ENCODE measurements around the gene MLLT3. TPM values are rescaled to one million over a fixed set of nuclear protein-coding genes. Genes with fewer than 3 reads are reported as not detected.

The MLLT3 gene
- total RNA-seq, 1 experiment from 2014 or later: 7.0 TPM

- no peak for ATAC-seq
- H3K27ac Mint-ChIP-seq: no peak overlapping the region
- CTCF ChIA-PET: interaction anchor here (0.9 to 3.9 kb wide), 9 partner anchors 22 to 487 kb away, joined by 3 to 40 read pairs (median 7); partner anchors contain the start of gene FOCAD
- no peaks in the 10 kb centered on the region for H3K36me3 Mint-ChIP-seq
- H3K9me3 Mint-ChIP-seq: no peaks in the 10 kb centered on the region
- H3K4me3 Mint-ChIP-seq: peak overlapping the region; percentile 73
- H3K27me3 Mint-ChIP-seq (ENCODE audit: low read depth): peaks cover 57% of the 10 kb centered on the region
- TF ChIP-seq ARID4B (CRISPR knock-in tag; IDR thresholded peaks at IDR 0.05; ENCODE audit: borderline replicate concordance) (no peak), ZNF512 (CRISPR knock-in tag; IDR thresholded peaks at IDR 0.05; ENCODE audit: borderline replicate concordance) (peak; percentile 88; the same call in 1 of the 2 replicates), FOXP1 (CRISPR knock-in tag; IDR thresholded peaks at IDR 0.05; ENCODE audit: borderline replicate concordance) (no peak)
- no peak for DNase-seq (ENCODE audit: low spot score)
- peaks cover 29% of the 10 kb centered on the region for H3K4me1 Mint-ChIP-seq
- POLR2A ChIA-PET: no interaction called here
Measured at GRCh38 chr9:20623748-20624124, 1.4 kb upstream of the MLLT3 start.

- H3K36me3 Mint-ChIP-seq: no peaks in the 10 kb centered on the region
- H3K4me1 Mint-ChIP-seq: peaks cover 29% of the 10 kb centered on the region
- H3K27ac Mint-ChIP-seq: no peak overlapping the region
- H3K4me3 Mint-ChIP-seq: peak overlapping the region; percentile 73
- ChIA-PET CTCF (interaction anchor here (0.8 to 3.9 kb wide), 15 partner anchors 11 to 1158 kb away, joined by 3 to 40 read pairs (median 6); partner anchors contain the start of gene FOCAD), POLR2A (interaction anchor here (0.9 to 1.5 kb wide), 3 partner anchors 21 to 65 kb away, joined by 3 to 10 read pairs (median 4); partner anchors contain the start of gene FOCAD)
- no peaks in the 10 kb centered on the region for H3K9me3 Mint-ChIP-seq
- H3K27me3 Mint-ChIP-seq (ENCODE audit: low read depth): peaks cover 62% of the 10 kb centered on the region
- DNase-seq (ENCODE audit: low spot score) (peak; percentile 22), ATAC-seq (no peak; the same call in 1 of the 2 replicates)
- TF ChIP-seq TEAD4 (CRISPR knock-in tag; IDR thresholded peaks at IDR 0.05): no peak
- TF ChIP-seq IRF1 (CRISPR knock-in tag; IDR thresholded peaks at IDR 0.05): no peak
- no peak for TF ChIP-seq ZBTB43 (CRISPR knock-in tag; IDR thresholded peaks at IDR 0.05)
- TF ChIP-seq GABPB1 (CRISPR knock-in tag; IDR thresholded peaks at IDR 0.05): no peak
- no peak for TF ChIP-seq NFYB (CRISPR knock-in tag; conservative IDR thresholded peaks at IDR 0.05; ENCODE audit: low read depth)
- TF ChIP-seq AR (CRISPR knock-in tag; IDR thresholded peaks at IDR 0.05): no peak
- no peak for TF ChIP-seq GTF2I (CRISPR knock-in tag; conservative IDR thresholded peaks at IDR 0.05)
- TF ChIP-seq ZNF512 (CRISPR knock-in tag; IDR thresholded peaks at IDR 0.05; ENCODE audit: borderline replicate concordance): no peak
- no peak for TF ChIP-seq ZNF532 (CRISPR knock-in tag; IDR thresholded peaks at IDR 0.05; ENCODE audit: borderline replicate concordance)
- no peak for TF ChIP-seq ATF1 (CRISPR knock-in tag; IDR thresholded peaks at IDR 0.05)
- TF ChIP-seq SOX15 (CRISPR knock-in tag; IDR thresholded peaks at IDR 0.05): no peak
- TF ChIP-seq KAT7 (CRISPR knock-in tag; IDR thresholded peaks at IDR 0.05; ENCODE audit: borderline replicate concordance): no peak
- no peak for TF ChIP-seq TCF7 (CRISPR knock-in tag; IDR thresholded peaks at IDR 0.05; ENCODE audit: low read depth)
Measured at GRCh38 chr9:20623021-20623747, 885 bp upstream of the MLLT3 start.
